HL-60 (cell line): Measurements from ENCODE around the gene WDR37.

Experiments
- GABPA ChIP-seq: IDR thresholded peaks from 2 replicates; pipeline ENCODE4 v1.6.1; 2012; ENCODE audit warnings: low read depth
- POLR2AphosphoS5 ChIP-seq: IDR thresholded peaks from 2 replicates; pipeline ENCODE4 v1.6.1; 2012; ENCODE audit warnings: low read depth
- TF ChIP-seq, protein P1 (sequence below): IDR thresholded peaks from one replicate; pipeline ENCODE4 v1.5.1; 2011; ENCODE audit warnings: low read length, control low read depth, inconsistent platforms; ENCODE audit not compliant: insufficient read depth

DNA sequence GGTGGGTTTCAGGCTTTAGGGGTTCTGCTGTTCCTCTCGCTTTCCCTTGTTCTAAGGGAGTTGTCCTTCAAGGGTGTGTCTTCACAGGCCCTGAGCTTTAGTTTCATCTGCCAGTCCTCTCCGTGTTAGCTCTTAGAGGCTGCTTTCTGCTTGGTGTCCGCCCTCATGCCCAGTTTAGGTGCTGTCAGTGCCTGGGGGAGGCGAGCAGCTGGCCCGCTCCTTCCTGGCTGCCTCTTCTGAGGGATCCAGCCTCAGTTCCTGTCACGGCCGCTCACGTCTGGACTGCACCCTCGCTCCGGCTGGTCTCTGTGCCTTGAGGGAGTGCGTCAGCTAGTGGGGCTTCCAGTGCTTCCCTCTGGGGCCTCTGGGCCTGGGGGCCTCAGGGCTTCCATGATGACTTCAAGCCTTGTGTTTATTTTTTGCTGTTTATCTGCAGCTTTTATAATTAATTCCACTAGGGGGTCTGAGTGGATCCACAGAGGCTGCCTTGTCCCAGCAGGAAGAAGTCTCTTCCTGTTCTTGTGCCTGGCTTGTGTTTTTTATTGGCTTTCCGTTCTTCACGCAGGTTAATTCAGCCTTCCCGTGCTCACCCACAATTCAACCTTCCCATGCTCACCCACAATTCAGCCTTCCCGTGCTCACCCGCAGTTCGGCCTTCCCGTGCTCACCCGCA is 33.0 kb downstream of the WDR37 start:
- TF ChIP-seq, protein P1, sequence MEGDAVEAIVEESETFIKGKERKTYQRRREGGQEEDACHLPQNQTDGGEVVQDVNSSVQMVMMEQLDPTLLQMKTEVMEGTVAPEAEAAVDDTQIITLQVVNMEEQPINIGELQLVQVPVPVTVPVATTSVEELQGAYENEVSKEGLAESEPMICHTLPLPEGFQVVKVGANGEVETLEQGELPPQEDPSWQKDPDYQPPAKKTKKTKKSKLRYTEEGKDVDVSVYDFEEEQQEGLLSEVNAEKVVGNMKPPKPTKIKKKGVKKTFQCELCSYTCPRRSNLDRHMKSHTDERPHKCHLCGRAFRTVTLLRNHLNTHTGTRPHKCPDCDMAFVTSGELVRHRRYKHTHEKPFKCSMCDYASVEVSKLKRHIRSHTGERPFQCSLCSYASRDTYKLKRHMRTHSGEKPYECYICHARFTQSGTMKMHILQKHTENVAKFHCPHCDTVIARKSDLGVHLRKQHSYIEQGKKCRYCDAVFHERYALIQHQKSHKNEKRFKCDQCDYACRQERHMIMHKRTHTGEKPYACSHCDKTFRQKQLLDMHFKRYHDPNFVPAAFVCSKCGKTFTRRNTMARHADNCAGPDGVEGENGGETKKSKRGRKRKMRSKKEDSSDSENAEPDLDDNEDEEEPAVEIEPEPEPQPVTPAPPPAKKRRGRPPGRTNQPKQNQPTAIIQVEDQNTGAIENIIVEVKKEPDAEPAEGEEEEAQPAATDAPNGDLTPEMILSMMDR, result no peak
- no peak for TF ChIP-seq POLR2AphosphoS5
- TF ChIP-seq GABPA, result no peak
